ENCODE data around the gene GLUL. TPM values are rescaled to one million over a fixed set of nuclear protein-coding genes. Genes with fewer than 3 reads are reported as not detected.
A peak's percentile ranks its signal among the peaks of the same experiment; 100 is the strongest.
"Not testable (repeated sequence)": the region's sequence is repeated elsewhere in the genome, so short reads cannot be mapped to it uniquely, and the experiment has no call there.

The GLUL gene
- total and polyA plus RNA-seq, 4 donors: 694 to 1,089 (median 806) TPM

GRCh38 chr1:182335771-182336566 lies 55.6 kb downstream of the GLUL start:
- Histone ChIP-seq H3K27me3 (ENCODE audit: control insufficient read depth, insufficient read depth, low read length) (no peaks in the 10 kb centered on the region), H3K9me3 (ENCODE audit: control insufficient read depth, insufficient read depth, low read length) (no peaks in the 10 kb centered on the region), H3K4me1 (ENCODE audit: control insufficient read depth, insufficient read depth, low read length) (no peaks in the 10 kb centered on the region), H3K27ac (ENCODE audit: low read depth, low read length) (no peak overlapping the region), H3K4me3 (ENCODE audit: low read depth, low read length) (no peak overlapping the region), H3K36me3 (ENCODE audit: control insufficient read depth, insufficient read depth, low read length) (no peaks in the 10 kb centered on the region)
- WGBS (ENCODE audit: insufficient coverage): 66% methylated on average over 5 of the region's 16 CpGs
- peak in 1 of 6 donors; percentile 67 for DNase-seq (ENCODE audit: low read depth in 4 of 6, low spot score in 6 of 6)

GRCh38 chr1:182333071-182333571 lies 58.5 kb downstream of the GLUL start:
- not testable (repeated sequence) for DNase-seq (ENCODE audit: low read depth in 4 of 6, low spot score in 6 of 6); H3K36me3 ChIP-seq (ENCODE audit: control insufficient read depth, insufficient read depth, low read length); H3K9me3 ChIP-seq (ENCODE audit: control insufficient read depth, insufficient read depth, low read length); H3K27me3 ChIP-seq (ENCODE audit: control insufficient read depth, insufficient read depth, low read length); H3K4me3 ChIP-seq (ENCODE audit: low read depth, low read length); H3K27ac ChIP-seq (ENCODE audit: low read depth, low read length); H3K4me1 ChIP-seq (ENCODE audit: control insufficient read depth, insufficient read depth, low read length)
- WGBS (ENCODE audit: insufficient coverage): 100% methylated on average over 2 of the region's 5 CpGs

GRCh38 chr1:182332261-182333060 lies 59.1 kb downstream of the GLUL start:
- no peaks in the 10 kb centered on the region for H3K36me3 ChIP-seq (ENCODE audit: control insufficient read depth, insufficient read depth, low read length)
- H3K27me3 ChIP-seq (ENCODE audit: control insufficient read depth, insufficient read depth, low read length): no peaks in the 10 kb centered on the region
- H3K4me1 ChIP-seq (ENCODE audit: control insufficient read depth, insufficient read depth, low read length): no peaks in the 10 kb centered on the region
- 83% methylated on average over 9 of the region's 13 CpGs for WGBS (ENCODE audit: insufficient coverage)
- no peaks in the 10 kb centered on the region for H3K9me3 ChIP-seq (ENCODE audit: control insufficient read depth, insufficient read depth, low read length)
- DNase-seq (ENCODE audit: low read depth in 4 of 6, low spot score in 6 of 6): no peak
- no peak overlapping the region for H3K4me3 ChIP-seq (ENCODE audit: low read depth, low read length)
- H3K27ac ChIP-seq (ENCODE audit: low read depth, low read length): no peak overlapping the region

Other genes starting within 250 kb of the GLUL start
- gene TEDDM1, start 8.9 kb upstream of the GLUL start, total RNA-seq: not detected
- gene TEDDM1, start 8.9 kb upstream of the GLUL start, polyA plus RNA-seq (ENCODE audit: insufficient read length in 2 of 2): under 1 TPM in 1 of 2 donors, not detected in 1; 0.12 TPM
- under 1 TPM; under 0.01 to 0.11 TPM for gene RGSL1, start 58.4 kb upstream of the GLUL start, total RNA-seq
- under 1 TPM in 1 of 2 donors, not detected in 1; 0.30 TPM for gene RGSL1, start 58.4 kb upstream of the GLUL start, polyA plus RNA-seq (ENCODE audit: insufficient read length in 2 of 2)
- gene RNASEL, start 197.5 kb upstream of the GLUL start, total RNA-seq: 10 to 100 TPM; 10.4 to 18.3 TPM
- gene RNASEL, start 197.5 kb upstream of the GLUL start, polyA plus RNA-seq (ENCODE audit: insufficient read length in 2 of 2): 1 to 10 TPM; 4.6 to 5.0 TPM
- gene RGS16, start 212.6 kb upstream of the GLUL start, total RNA-seq: 10 to 100 TPM in 1 of 2 donors, 1 to 10 TPM in 1; 7.4 to 13.1 TPM
- gene RGS16, start 212.6 kb upstream of the GLUL start, polyA plus RNA-seq (ENCODE audit: insufficient read length in 2 of 2): 10 to 100 TPM; 15.0 to 18.5 TPM

All from spinal cord (tissue), 10 donors.